HPDE6-E6E7 (cell line): ENCODE results near the gene GAS2.

Source experiments
- DNase-seq: peaks from one replicate; pipeline ENCODE4 v3.0.0; 2011; ENCODE audit warnings: missing footprints; ENCODE audit errors: extremely low spot score

GAS2 gene

GRCh38 chr11:22674470-22675439 is 8.3 kb downstream of the GAS2 start:
- DNase-seq, result no peak

- no peak for DNase-seq
These were observed 10.9 kb downstream of the GAS2 start for GRCh38 chr11:22677153-22677903.

DNA sequence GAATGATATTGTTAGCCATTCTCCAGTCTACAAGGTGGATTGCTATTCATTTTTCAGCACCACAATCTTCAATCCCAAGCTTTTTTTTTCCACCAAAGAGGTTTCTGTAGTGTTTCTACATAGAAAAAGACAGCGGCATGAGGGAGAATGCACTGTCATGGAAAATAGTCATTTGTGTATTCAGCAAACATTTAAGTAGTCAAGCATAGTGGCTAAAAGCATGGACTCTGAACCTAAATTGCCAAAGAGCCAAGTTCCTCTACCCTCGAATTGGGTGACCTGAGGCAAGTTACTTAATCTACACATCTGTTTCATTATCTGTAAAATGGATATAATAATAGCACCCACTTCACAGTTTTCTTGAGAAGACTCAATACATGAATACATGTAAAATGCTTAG is 14.2 kb downstream of the GAS2 start:
- no peak for DNase-seq

DNA sequence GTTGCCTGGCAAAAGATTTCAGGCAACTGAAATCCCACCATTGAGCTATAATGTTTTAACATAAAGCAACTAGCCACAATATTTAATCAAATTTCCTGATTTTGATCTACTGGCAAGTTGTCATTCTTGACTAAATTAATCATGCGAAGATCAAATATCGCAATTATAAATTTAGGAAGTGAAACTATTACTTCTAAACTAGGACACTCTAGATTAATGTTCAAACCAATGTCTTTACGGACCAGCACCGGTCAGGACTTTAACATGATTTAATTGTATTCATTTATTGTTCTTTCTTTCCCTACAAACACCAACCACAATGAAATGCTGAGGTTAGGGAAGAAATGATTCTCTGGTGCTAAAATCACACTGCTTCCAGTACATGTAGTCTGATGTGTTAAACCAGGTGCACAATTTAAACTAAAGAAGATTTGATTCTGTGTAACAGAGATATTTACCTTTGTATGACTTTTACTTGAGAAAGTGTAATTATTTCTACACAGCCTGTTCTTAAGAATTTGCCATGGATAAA is 14.9 kb downstream of the GAS2 start:
- no peak for DNase-seq

DNA sequence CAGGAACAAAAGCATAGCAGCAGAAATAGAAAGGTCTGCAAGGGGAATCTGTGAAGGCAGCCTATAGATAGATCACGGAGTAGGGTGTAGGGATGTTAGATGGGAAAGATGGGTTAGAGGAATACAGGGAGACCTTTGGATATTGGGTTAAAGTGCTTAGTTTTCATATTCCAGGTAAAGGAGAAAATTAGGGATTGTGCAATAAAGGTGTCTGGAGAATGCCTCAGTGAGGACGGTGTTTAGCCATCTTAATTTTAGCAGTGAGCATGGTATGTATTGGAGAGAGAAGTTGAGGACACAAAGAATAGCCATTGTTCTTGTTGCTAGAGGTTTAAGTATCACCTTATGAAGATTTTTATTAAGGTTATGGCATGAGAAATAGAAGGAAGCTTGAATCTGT is 17.7 kb downstream of the GAS2 start:
- no peak for DNase-seq

DNA sequence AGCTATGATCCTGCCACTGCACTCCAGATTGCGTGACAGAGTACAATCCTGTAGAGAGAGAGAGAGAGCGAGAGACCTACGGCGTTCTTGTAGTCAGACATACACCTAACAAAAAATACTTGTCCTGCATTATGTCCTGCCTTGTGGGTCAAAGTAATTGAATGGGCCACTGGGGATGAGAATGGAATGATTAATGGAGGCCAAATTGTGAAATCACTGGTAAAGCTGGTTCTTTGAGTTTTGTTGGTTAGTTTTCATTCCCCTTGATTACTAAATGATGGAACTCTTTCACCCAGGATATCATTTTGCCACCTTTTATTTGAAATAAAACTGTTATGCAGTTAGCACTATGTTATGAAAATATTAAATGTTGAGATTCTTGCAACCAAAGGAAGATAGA is 18.7 kb downstream of the GAS2 start:
- DNase-seq, result no peak

DNA sequence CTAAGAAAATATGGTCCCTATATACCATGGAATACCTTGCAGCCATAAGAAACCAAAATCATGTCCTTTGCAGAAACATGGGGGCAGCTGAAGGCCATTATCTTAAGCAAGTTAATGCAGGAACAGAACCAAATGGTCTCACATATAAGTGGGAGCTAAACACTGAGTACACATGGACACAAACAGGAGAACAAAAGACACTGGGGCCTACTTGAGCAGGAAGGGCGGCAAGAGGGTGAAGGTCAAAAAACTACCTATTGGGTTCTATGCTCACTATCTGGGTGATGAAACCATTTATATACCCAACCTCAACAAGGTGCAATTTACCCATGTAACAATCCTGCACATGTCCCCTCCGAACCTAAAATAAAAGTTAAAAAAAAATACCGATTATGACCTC is 22.5 kb downstream of the GAS2 start:
- no peak for DNase-seq

DNA sequence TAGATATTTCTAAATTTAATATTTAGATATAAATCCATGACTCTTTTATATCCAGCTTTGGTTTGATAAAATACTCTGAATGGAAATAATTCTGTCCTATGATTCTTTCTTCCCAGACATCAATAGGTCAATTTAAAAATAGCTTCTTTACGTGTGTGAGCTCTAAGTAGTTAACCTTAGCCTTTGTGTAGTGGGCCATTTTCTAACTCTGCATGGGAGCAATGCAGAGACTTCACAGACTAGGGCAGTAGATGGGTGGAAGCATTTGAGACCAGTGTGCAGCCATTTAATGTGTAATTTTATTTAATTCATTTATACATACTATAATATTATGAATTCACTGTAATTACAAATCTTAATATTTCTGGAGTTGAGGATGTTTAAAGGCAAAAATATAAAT is 23.8 kb downstream of the GAS2 start:
- DNase-seq, result no peak

GRCh38 chr11:22690871-22691270 is 24.5 kb downstream of the GAS2 start:
- no peak for DNase-seq

- no peak for DNase-seq
These were observed 33.0 kb downstream of the GAS2 start for GRCh38 chr11:22699388-22699787.

- no peak for DNase-seq
These were observed 35.6 kb downstream of the GAS2 start for GRCh38 chr11:22702031-22702430.

DNA sequence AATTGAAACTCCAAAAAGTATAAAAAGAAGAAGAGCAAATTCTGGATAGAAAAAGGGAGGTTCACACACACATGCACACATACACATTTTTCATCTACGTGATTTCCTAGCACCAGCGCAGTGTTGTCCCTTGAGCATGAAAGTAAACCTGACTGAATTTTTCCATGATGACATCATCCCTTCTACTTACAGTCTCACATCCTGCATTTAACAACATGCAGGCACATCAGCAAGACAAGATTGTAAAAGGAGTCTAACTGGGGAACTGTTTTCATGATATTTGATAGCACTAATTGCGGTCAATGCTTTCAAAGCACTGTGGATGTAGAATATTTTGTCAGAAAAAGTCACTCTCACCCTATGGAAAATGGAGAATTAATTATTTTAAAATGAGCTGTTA is 36.6 kb downstream of the GAS2 start:
- no peak for DNase-seq

- no peak for DNase-seq
These were observed 37.2 kb downstream of the GAS2 start for GRCh38 chr11:22703591-22703990.

DNA sequence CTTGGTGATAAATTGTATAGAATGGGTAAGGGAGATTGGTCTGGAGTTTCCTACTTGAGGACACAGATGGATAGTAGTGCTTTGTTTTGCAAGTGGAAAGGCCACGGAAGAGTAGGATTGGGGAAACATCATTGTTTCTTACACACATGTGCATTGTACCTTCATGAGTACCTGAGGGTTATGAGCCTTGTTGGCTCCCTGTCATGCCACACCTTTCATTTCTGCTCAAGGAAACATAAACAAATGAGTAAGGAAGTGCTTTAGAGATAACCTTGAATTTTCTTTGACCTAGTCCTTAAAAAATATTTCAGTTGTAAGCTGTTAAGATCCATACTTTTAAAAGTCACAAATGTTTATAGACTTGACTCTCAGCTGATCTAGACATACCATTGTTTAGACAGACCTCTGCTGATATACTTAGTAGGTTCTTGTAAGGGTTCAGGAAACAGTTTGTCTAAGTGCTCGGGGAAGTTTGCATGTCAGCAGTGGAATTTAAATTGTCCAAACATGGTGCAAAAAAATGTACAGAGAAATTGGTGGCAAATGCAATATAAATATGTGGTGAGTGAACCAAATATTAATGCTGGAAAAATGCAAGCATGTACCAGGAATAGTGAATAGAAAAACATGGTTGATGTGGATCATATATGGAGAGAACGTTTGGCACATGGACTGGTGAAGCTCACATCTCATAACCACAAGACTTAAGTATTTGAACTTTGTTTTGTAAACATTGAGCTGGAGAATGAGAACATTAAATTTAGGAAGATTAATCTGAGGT is 40.9 kb downstream of the GAS2 start:
- no peak for DNase-seq

GRCh38 chr11:22711071-22711770 is 44.8 kb downstream of the GAS2 start:
- DNase-seq, result peak; percentile 41

DNA sequence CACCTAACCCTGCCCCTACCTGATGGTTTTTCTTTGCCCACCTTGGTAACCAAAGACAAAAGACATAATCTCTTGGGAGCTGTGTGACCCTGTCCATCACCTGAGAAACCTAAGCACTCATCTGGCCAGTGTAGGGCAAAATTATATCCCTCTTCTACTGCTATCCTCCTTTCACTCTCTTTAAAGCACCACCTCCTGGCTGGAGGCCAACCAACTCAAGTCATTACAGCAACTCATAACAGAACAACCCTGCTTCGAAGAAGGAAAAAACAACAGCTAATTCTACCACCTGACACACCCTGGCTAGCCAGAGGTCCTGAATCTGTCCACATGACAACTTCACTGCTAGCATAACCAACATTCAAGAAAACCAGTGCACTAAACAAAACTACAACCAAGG is 45.5 kb downstream of the GAS2 start:
- no peak for DNase-seq

DNA sequence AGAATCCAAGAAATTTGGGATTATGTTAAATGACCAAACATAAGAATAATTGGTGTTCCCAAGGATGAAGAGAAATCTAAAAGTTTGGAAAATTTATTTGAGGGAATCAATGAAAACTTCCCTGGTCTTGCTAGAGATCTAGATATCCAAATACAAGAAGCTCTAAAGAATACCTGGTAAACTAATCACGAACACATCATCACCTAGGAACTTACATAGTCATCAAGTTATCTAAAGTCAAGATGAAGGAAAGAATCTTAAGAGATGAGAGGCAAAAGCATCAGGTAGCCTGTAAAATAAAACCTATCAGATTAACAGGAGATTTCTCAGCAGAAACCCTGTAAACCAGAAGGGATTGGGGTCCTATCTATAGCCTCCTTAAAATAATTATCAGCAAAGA is 46.9 kb downstream of the GAS2 start:
- DNase-seq, result no peak

DNA sequence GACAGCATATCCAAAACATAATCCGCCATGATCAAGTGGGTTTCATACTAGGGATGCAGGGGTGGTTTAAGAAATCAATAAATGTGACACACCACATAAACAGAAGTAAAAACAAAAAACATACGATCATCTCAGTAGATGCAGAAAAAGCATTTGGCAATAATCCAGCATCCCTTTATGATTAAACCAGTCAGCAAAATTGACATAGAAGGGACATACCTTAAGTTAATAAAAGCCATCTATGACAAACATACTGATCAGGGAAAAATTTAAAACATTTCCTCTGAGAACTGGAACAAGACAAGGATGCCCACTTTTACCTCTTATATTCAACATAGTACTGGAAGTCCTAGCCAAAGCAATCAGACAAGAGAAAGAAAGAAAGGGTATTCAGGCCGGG is 49.6 kb downstream of the GAS2 start:
- no peak for DNase-seq

DNA sequence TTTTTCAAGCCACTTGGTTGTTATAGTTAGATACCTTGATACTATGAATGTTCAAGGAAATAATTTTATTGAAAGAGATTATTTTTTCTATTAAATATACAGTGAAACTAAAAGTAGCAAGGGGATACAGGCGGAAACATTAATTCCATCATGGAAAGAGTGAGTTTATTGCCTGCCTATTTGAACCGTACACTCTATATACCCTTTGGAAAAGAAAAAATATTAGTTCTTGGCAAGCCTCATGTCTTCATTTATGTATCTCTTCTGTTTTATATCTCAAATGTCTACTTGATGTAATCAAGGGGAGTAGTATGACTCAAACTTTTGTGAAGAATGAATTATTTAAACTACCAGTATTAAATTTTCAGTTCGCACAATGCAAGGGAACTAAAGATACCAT is 54.0 kb downstream of the GAS2 start:
- no peak for DNase-seq

DNA sequence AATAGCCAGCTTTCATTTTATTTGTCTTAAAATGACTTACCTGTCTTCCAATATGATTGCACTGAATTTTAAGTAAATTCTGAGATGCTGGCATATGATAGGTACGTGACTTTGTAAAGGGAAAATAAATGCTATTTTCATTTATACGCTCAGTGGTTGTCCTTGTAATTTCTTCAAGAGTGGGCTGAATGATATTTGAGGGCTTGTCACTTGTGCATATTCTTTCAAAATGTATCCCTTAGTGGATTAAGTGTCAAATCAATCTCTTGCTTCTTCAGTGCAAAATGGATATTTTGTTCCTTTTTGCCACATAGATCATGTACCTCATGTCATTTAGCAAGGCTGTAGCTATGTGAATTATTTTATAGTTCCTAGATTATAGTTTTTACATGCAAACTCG is 56.9 kb downstream of the GAS2 start:
- no peak for DNase-seq

DNA sequence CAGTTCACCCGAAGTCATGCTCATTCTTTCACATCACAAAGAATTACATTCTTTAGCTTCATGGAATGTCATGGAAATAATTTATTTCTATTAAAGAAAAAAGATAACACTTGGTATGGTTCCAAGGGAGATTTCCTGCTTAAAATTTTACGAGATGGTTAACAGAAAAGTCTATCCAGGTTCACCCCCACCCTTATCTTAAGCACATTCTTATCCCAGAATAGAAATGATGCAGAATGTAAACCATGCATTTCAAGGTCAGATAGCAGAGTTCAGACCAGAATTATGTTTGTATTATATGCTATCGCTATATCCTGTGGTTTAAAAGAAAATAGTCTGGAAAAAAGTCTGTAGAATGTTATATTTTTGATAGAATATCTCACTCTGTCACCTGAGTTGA is 58.7 kb downstream of the GAS2 start:
- no peak for DNase-seq
